Astrocyte of the cerebellum (primary cell): ENCODE data around the gene ASCC3.
"Not testable (repeated sequence)": the region's sequence is repeated elsewhere in the genome, so short reads cannot be mapped to it uniquely, and the experiment has no call there.

ENCODE experiments used
- DNase-seq: peaks from one replicate; pipeline ENCODE4 v3.0.0-alpha.2; 2011; ENCODE audit warnings: low read depth
- H3K4me3 ChIP-seq: 2 replicates; pipeline ENCODE4 v1.5.1; 2011; ENCODE audit warnings: mild to moderate bottlenecking, low read depth, low read length, moderate library complexity
- in situ Hi-C: cut with HindIII; loops from 2 replicates; pipeline ENCODE4 v1.10.0; 2017; ENCODE audit warnings: low sequenced_read_pairs
- TF ChIP-seq, protein P1 (sequence below): IDR thresholded peaks from 2 replicates; pipeline ENCODE4 v1.5.1; 2012; ENCODE audit warnings: low read length, low read depth, moderate library complexity, mild to moderate bottlenecking; ENCODE audit errors: missing control alignments

Gene ASCC3

DNA sequence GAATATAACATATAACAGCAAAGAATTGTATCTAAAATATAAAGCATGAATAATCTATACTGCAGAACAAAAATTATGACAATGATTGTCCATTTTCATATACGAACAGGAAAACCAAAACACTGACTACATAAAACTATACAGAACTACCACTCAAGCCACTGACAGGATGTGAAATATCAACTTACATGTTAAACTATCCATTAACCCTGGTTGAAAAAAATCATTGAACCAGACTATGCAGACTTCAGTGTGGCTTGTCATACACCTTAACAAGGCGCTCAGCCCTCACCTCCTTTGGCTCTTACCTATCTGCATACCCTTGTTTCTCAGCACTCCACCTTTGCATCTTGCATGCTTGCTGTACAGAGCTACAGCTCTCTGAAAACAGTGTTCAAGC lies 34.9 kb downstream of the ASCC3 start:
- DNase-seq: no peak
- H3K4me3 ChIP-seq: no peak overlapping the region
- in situ Hi-C loops: no loop called here
- TF ChIP-seq, protein P1, sequence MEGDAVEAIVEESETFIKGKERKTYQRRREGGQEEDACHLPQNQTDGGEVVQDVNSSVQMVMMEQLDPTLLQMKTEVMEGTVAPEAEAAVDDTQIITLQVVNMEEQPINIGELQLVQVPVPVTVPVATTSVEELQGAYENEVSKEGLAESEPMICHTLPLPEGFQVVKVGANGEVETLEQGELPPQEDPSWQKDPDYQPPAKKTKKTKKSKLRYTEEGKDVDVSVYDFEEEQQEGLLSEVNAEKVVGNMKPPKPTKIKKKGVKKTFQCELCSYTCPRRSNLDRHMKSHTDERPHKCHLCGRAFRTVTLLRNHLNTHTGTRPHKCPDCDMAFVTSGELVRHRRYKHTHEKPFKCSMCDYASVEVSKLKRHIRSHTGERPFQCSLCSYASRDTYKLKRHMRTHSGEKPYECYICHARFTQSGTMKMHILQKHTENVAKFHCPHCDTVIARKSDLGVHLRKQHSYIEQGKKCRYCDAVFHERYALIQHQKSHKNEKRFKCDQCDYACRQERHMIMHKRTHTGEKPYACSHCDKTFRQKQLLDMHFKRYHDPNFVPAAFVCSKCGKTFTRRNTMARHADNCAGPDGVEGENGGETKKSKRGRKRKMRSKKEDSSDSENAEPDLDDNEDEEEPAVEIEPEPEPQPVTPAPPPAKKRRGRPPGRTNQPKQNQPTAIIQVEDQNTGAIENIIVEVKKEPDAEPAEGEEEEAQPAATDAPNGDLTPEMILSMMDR: no peak

GRCh38 chr6:100845676-100846075 lies 35.5 kb downstream of the ASCC3 start:
- DNase-seq: no peak
- no peak overlapping the region for H3K4me3 ChIP-seq
- TF ChIP-seq, protein P1: no peak
- in situ Hi-C loops: no loop called here

DNA sequence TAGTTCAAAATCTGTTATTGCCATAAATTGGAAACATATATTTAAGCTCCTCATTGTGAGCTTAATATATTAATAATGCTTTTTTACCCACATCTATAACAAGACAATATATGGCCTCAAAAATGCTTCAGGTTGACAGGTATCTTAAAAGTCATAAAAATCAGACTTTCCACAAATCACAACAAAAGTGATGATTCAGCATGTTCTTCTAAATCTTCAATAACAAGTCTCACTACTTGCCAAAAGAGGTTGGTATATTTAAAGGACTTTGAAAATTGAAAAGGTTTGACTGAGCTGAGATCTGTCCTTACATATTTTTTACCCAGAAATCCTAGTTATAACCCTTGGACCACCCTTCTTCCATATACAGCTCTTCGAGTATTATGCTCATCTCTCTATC lies 41.7 kb downstream of the ASCC3 start:
- DNase-seq: no peak
- TF ChIP-seq, protein P1: no peak
- no peak overlapping the region for H3K4me3 ChIP-seq
- in situ Hi-C loops: no loop called here

- DNase-seq: no peak
- TF ChIP-seq, protein P1: no peak
- H3K4me3 ChIP-seq: no peak overlapping the region
- in situ Hi-C loops: no loop called here
These were observed 43.1 kb downstream of the ASCC3 start for GRCh38 chr6:100838011-100838410.

DNA sequence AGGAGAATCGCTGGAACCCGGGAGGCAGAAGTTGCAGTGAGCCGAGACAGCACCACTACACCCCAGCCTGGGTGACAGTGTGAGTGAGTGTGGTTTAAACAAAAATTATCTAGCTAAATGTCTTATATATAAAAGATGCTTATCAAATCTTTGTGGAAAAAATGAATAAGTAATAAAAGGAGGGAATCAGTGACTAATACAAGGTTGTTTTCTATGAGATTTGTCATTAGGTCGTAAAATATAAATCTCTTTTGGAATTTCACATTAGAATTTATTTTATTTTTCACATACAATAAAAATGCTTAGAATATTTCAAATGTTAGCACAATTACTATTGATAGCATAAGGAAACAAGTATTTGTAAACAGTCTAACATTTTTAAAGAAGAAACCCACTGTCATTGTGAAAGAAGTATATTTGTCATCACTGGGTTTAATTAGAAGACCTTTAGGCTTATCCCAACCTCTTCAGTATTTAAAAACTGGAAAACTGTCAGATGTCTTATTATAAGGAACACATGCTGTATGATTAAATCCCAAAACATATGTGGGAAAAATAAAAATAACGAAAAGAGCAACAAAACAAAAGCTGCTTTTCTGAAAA lies 47.1 kb downstream of the ASCC3 start:
- DNase-seq: no peak
- in situ Hi-C loops: no loop called here
- no peak overlapping the region for H3K4me3 ChIP-seq
- TF ChIP-seq, protein P1: no peak

DNA sequence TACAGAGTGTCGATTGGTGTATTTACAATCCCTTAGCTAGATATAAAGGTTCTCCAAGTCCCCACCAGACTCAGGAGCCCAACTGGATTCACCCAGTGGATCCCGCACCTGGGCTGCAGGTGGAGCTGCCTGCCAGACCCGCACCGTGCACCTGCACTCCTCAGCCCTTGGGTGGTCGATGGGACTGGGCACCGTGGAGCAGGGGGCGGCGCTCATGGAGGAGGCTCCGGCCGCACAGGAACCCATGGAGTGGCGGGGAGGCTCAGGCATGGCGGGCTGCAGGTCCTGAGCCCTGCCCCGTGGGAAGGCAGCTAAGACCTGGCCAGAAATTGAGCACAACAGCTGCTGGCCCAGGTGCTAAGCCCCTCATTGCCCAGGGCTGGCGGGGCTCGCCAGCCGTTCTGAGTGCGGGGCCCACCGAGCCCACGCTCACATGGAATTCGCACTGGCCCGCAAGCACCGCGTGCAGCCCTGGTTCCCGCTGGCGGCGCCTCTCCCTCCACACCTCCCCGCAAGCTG lies 52.0 kb downstream of the ASCC3 start:
- H3K4me3 ChIP-seq, in situ Hi-C loops, DNase-seq: not testable (repeated sequence)

DNA sequence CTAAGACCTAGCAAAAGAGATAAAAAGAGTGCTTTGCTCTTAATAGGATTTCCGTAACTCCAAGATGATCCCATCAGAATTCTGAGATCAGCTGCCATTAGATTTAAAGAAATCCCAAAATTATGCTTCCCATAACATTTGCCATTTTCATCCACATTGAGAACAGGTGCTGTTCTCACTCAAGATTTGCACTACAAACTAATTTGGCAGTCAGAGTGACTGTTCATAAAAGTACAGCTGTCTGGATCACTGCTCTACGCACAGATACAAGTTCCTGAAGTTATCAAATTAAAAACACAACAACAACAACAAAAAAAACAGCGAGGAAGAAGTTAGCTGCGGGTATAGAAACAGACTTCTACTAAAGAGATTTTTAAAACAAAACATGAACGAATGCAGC lies 58.1 kb downstream of the ASCC3 start:
- DNase-seq: no peak
- in situ Hi-C loops: no loop called here
- TF ChIP-seq, protein P1: no peak

More for the DNA sequence above, 58.1 kb downstream of the ASCC3 start:
- H3K4me3 ChIP-seq: no peak overlapping the region
